ENCODE measurements around the gene ADAMTS17.

- no peak for TF ChIP-seq CTCF (IDR thresholded peaks at IDR 0.05 in 4 of 5, conservative IDR thresholded peaks at IDR 0.05 in 1 of 5)
- no peak for TF ChIP-seq POLR2A (IDR thresholded peaks at IDR 0.05)
Measured at GRCh38 chr15:100330629-100331215, 11.1 kb downstream of the ADAMTS17 start.
